BJ (cell line): ENCODE data around the gene COL4A1. TPM values are rescaled to one million over a fixed set of nuclear protein-coding genes. Genes with fewer than 3 reads are reported as not detected.

ENCODE experiments used
- CTCF ChIA-PET: fragments of 350-600 bp; formaldehyde crosslinking; extraction: SDS; loops from one replicate; lab custom pipeline; 2021; ENCODE audit warnings: antibody characterized with exemption, inconsistent platforms; lab: Yijun Ruan, JAX
- POLR2A ChIA-PET: fragments of 300-600 bp; sonication (Branson Sonifier 250); formaldehyde crosslinking; extraction: SDS; loops from one replicate; lab custom pipeline; 2021; ENCODE audit warnings: antibody characterized with exemption; lab: Charles Lee
- DNase-seq: peaks from one replicate; pipeline ENCODE4 v3.0.0-alpha.2; 2011; ENCODE audit warnings: low read depth
- H3K27me3 ChIP-seq: 2 replicates; pipeline ENCODE4 v1.6.0; 2011; ENCODE audit warnings: low read length; ENCODE audit not compliant: control insufficient read depth, insufficient read depth
- H3K36me3 ChIP-seq: 2 replicates; pipeline ENCODE4 v1.5.1; 2011; ENCODE audit warnings: low read length; ENCODE audit not compliant: control insufficient read depth, insufficient read depth
- H3K4me3 ChIP-seq: 2 replicates; pipeline ENCODE4 v1.5.1; 2011; ENCODE audit warnings: low read depth, mild to moderate bottlenecking, control low read depth, low read length
- CTCF ChIP-seq: IDR thresholded peaks from 2 replicates; pipeline ENCODE4 v1.5.1; 2011; ENCODE audit warnings: low read depth, mild to moderate bottlenecking, control low read depth, inconsistent platforms, low read length, moderate library complexity; ENCODE audit not compliant: insufficient read depth
- polyA plus RNA-seq: library from polyadenylated mRNA; depleted of rRNA; stranded (reverse); fragments of >200 nt; gene quantifications from 2 replicates; pipeline ENCODE4 v1.2.3, GENCODE V29; 2011

The COL4A1 gene
- polyA plus RNA-seq, 1 experiment: 375 TPM

- ChIA-PET CTCF (interaction anchor here (0.6 to 3.0 kb wide), 10 partner anchors 9 to 235 kb away, joined by 3 to 20 read pairs (median 4); partner anchors contain the start of genes COL4A1 and COL4A2), POLR2A (no interaction called here)
- DNase-seq: no peak
- no peak for TF ChIP-seq CTCF
- H3K36me3 ChIP-seq: peaks cover 1% of the 10 kb centered on the region; the same call in 1 of the 2 replicates
- H3K27me3 ChIP-seq: no peaks in the 10 kb centered on the region
- no peak overlapping the region for H3K4me3 ChIP-seq
Observed at GRCh38 chr13:110220471-110220870, 86.5 kb downstream of the COL4A1 start.

GRCh38 chr13:110218581-110219201 lies 88.3 kb downstream of the COL4A1 start:
- TF ChIP-seq CTCF: no peak
- POLR2A ChIA-PET: no interaction called here
- Histone ChIP-seq H3K4me3 (no peak overlapping the region), H3K36me3 (peaks cover 1% of the 10 kb centered on the region; the same call in 1 of the 2 replicates), H3K27me3 (no peaks in the 10 kb centered on the region)
- DNase-seq: no peak
- CTCF ChIA-PET: interaction anchor here (1.7 kb wide), 1 partner anchor 193 kb away, joined by 11 read pairs; no protein-coding TSS in a partner anchor

- POLR2A ChIA-PET: no interaction called here
- H3K4me3 ChIP-seq: no peak overlapping the region
- no peak for TF ChIP-seq CTCF
- CTCF ChIA-PET: interaction anchor here (0.6 to 1.7 kb wide), 3 partner anchors 91 to 1258 kb away, joined by 3 to 11 read pairs (median 3); no protein-coding TSS in a partner anchor
- no peak for DNase-seq
- H3K36me3 ChIP-seq: peaks cover 2% of the 10 kb centered on the region
- no peaks in the 10 kb centered on the region for H3K27me3 ChIP-seq
Observed at GRCh38 chr13:110217811-110218210, 89.1 kb downstream of the COL4A1 start.

- no peak for DNase-seq
- TF ChIP-seq CTCF: no peak
- ChIA-PET CTCF (interaction anchor here (0.6 to 1.7 kb wide), 4 partner anchors 11 to 207 kb away, joined by 3 to 11 read pairs (median 3); no protein-coding TSS in a partner anchor), POLR2A (no interaction called here)
- Histone ChIP-seq H3K27me3 (no peaks in the 10 kb centered on the region), H3K36me3 (peaks cover 7% of the 10 kb centered on the region), H3K4me3 (no peak overlapping the region)
Observed at GRCh38 chr13:110217085-110217484, 89.9 kb downstream of the COL4A1 start.

- no peak for TF ChIP-seq CTCF
- Histone ChIP-seq H3K36me3 (peaks cover 9% of the 10 kb centered on the region), H3K4me3 (no peak overlapping the region), H3K27me3 (no peaks in the 10 kb centered on the region)
- DNase-seq: no peak
- CTCF ChIA-PET: interaction anchor here (0.5 to 1.7 kb wide), 3 partner anchors 12 to 195 kb away, joined by 3 to 11 read pairs (median 3); no protein-coding TSS in a partner anchor
- POLR2A ChIA-PET: no interaction called here
Observed at GRCh38 chr13:110216398-110217041, 90.4 kb downstream of the COL4A1 start.
